ENCODE measurements around the gene CWC25. TPM values are rescaled to one million over a fixed set of nuclear protein-coding genes. Genes with fewer than 3 reads are reported as not detected.
A peak's percentile ranks its signal among the peaks of the same experiment; 100 is the strongest.

The CWC25 gene
- total and polyA plus RNA-seq, 2 of the 13 experiments (the other 11 are each of a cell fraction or from before 2014, with no cell fraction given) = 15.6 to 22.7 TPM

DNA sequence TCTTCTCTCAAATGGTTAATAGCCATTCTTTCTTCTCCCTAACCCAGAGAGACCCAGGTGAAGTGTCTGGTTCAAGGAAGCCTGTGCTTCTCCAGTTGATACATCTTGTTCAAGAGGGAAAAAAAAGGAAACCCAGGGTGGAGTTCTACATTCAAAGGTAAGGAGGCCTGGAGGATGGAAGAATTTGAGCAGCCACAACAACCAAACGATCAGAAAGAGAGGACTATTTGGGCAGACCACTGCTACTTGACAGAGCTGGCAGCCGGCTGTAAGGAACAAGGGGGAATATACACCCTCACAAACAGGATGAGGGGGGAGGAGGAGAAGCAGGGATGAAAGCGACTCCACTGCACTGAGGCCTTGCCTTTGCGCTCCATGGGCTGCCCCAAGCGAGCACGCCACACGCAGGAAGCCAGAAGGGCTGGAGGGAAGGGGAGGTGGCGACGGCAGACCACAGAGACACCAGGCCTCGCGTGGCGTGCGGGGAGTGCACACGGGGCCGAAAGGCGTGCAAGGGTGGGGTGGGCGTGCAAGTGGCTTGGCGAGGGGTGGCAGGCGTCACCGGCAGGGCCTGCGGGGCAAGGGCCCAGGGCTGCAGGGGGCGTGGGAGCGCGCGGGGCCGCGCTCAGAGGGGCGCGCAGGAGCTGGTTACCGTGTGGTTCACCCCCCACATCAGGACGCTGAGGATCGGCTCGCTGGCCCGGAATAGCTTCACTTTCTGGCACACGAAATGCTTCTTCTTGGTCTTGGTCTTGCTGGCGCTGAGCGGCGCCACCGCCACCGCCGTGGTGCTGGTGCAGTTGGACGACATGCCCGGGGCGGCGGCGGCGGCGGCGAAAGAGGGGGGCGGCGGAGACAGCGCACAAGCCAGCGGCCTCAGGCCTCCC lies 26.3 kb downstream of the CWC25 start (continued):
- TF ChIP-seq NFKB2 (CRISPR knock-in tag; IDR thresholded peaks at IDR 0.05; ENCODE audit: borderline replicate concordance) = peak; percentile 72
- no peak for TF ChIP-seq HNF4G (IDR thresholded peaks at IDR 0.05; ENCODE audit: borderline replicate concordance, low read depth, low read length)
- TF ChIP-seq HNF4G (CRISPR knock-in tag; IDR thresholded peaks at IDR 0.05; ENCODE audit: borderline replicate concordance, low read depth) = no peak
- TF ChIP-seq, protein P1, sequence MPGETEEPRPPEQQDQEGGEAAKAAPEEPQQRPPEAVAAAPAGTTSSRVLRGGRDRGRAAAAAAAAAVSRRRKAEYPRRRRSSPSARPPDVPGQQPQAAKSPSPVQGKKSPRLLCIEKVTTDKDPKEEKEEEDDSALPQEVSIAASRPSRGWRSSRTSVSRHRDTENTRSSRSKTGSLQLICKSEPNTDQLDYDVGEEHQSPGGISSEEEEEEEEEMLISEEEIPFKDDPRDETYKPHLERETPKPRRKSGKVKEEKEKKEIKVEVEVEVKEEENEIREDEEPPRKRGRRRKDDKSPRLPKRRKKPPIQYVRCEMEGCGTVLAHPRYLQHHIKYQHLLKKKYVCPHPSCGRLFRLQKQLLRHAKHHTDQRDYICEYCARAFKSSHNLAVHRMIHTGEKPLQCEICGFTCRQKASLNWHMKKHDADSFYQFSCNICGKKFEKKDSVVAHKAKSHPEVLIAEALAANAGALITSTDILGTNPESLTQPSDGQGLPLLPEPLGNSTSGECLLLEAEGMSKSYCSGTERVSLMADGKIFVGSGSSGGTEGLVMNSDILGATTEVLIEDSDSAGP (CRISPR knock-in tag; IDR thresholded peaks at IDR 0.05; ENCODE audit: borderline replicate concordance) = no peak; the same call in 1 of the 2 replicates
- TF ChIP-seq, protein P2, sequence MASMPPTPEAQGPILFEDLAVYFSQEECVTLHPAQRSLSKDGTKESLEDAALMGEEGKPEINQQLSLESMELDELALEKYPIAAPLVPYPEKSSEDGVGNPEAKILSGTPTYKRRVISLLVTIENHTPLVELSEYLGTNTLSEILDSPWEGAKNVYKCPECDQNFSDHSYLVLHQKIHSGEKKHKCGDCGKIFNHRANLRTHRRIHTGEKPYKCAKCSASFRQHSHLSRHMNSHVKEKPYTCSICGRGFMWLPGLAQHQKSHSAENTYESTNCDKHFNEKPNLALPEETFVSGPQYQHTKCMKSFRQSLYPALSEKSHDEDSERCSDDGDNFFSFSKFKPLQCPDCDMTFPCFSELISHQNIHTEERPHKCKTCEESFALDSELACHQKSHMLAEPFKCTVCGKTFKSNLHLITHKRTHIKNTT (CRISPR knock-in tag; IDR thresholded peaks at IDR 0.05) = no peak
- TF ChIP-seq ZNF30 (CRISPR knock-in tag; IDR thresholded peaks at IDR 0.05) = no peak
- TF ChIP-seq, protein P3, sequence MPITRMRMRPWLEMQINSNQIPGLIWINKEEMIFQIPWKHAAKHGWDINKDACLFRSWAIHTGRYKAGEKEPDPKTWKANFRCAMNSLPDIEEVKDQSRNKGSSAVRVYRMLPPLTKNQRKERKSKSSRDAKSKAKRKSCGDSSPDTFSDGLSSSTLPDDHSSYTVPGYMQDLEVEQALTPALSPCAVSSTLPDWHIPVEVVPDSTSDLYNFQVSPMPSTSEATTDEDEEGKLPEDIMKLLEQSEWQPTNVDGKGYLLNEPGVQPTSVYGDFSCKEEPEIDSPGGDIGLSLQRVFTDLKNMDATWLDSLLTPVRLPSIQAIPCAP (CRISPR knock-in tag; IDR thresholded peaks at IDR 0.05; ENCODE audit: low read depth) = no peak
- no peak for TF ChIP-seq CBX2 (IDR thresholded peaks at IDR 0.05; ENCODE audit: low read depth, low read length)
- no peak; the same call in 1 of the 2 replicates for TF ChIP-seq CBX2 (CRISPR knock-in tag; IDR thresholded peaks at IDR 0.05; ENCODE audit: low read depth)
- peak; percentile 47; the same call in 1 of the 2 replicates for TF ChIP-seq SP4 (CRISPR knock-in tag; IDR thresholded peaks at IDR 0.05)
- TF ChIP-seq HOXA5 (CRISPR knock-in tag; IDR thresholded peaks at IDR 0.05) = no peak
- no peak for TF ChIP-seq ZSCAN12 (CRISPR knock-in tag; IDR thresholded peaks at IDR 0.05)
- TF ChIP-seq ZNF616 (CRISPR knock-in tag; IDR thresholded peaks at IDR 0.05; ENCODE audit: low read depth) = peak; percentile 80
- TF ChIP-seq ZNF629 (CRISPR knock-in tag; conservative IDR thresholded peaks at IDR 0.05) = no peak
- no peak for TF ChIP-seq HMGA1 (CRISPR knock-in tag; conservative IDR thresholded peaks at IDR 0.05)
- no peak for TF ChIP-seq ZC3H13 (CRISPR knock-in tag; IDR thresholded peaks at IDR 0.05)
- no peak for TF ChIP-seq TCF12 (IDR thresholded peaks at IDR 0.05)
- peak; percentile 23; the same call in 1 of the 2 replicates for TF ChIP-seq TCF12 (CRISPR knock-in tag; IDR thresholded peaks at IDR 0.05)
- TF ChIP-seq PITX1 (CRISPR knock-in tag; IDR thresholded peaks at IDR 0.05) = peak; percentile 68; the same call in 1 of the 2 replicates
- peak; percentile 73 for TF ChIP-seq PHF8 (CRISPR knock-in tag; IDR thresholded peaks at IDR 0.05)
- TF ChIP-seq HNRNPLL (IDR thresholded peaks at IDR 0.05; ENCODE audit: low read depth, low read length, poor library complexity, severe bottlenecking) = no peak
- peak; percentile 83; the same call in 1 of the 2 replicates for TF ChIP-seq ZNF225 (CRISPR knock-in tag; IDR thresholded peaks at IDR 0.05)
- peak; percentile 77 for TF ChIP-seq ZNF883 (CRISPR knock-in tag; IDR thresholded peaks at IDR 0.05; ENCODE audit: not compliant biosample characterization)
- TF ChIP-seq, protein P4, sequence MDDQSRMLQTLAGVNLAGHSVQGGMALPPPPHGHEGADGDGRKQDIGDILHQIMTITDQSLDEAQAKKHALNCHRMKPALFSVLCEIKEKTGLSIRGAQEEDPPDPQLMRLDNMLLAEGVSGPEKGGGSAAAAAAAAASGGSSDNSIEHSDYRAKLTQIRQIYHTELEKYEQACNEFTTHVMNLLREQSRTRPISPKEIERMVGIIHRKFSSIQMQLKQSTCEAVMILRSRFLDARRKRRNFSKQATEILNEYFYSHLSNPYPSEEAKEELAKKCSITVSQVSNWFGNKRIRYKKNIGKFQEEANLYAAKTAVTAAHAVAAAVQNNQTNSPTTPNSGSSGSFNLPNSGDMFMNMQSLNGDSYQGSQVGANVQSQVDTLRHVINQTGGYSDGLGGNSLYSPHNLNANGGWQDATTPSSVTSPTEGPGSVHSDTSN (CRISPR knock-in tag; IDR thresholded peaks at IDR 0.05; ENCODE audit: borderline replicate concordance) = no peak
- no peak for TF ChIP-seq ZNF33B (CRISPR knock-in tag; IDR thresholded peaks at IDR 0.05)
- TF ChIP-seq ZNF839 (CRISPR knock-in tag; IDR thresholded peaks at IDR 0.05; ENCODE audit: borderline replicate concordance) = peak; percentile 85; the same call in 1 of the 2 replicates

Measured in HepG2 (cell line).